ENCODE measurements around the gene EXOSC7.
"Not testable (repeated sequence)": the region's sequence is repeated elsewhere in the genome, so short reads cannot be mapped to it uniquely, and the experiment has no call there.

Gene EXOSC7

DNA sequence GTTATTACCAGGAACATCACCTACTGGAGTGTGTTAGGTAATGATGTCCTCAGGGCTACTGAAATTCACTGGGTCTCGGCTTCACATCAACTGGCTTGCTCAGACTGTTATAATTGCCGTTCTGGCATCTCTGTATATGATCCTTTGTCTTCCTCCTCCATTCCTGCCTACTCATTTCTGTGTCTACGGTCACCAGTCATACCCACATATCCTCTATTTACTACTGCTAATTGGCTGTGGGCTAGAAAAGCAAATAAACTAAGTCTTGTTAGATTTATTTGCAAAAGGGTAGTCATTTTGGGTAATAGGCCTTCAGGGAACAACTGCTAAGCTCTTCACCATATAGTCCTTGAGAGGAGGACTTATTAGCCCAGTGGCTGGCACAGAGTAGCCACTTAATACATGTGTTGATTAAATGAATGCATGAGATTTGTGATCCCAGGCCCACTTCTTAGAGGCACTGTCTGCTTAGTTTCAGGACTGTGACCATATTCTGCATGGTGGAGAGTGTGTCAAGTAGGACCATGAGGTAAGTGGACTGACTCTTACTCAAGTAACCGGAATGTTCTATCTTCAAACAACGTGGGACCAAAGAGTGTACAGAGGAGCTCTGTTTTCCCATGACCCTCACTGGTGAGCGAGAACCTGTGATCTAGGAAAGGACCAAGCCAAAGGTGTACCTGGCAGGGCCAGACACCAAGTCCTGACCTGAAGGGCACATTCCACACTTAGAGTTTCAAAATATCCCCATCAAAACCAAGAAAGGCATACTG, 13.2 kb upstream of the EXOSC7 start:
- no peak for FAIRE-seq

DNA sequence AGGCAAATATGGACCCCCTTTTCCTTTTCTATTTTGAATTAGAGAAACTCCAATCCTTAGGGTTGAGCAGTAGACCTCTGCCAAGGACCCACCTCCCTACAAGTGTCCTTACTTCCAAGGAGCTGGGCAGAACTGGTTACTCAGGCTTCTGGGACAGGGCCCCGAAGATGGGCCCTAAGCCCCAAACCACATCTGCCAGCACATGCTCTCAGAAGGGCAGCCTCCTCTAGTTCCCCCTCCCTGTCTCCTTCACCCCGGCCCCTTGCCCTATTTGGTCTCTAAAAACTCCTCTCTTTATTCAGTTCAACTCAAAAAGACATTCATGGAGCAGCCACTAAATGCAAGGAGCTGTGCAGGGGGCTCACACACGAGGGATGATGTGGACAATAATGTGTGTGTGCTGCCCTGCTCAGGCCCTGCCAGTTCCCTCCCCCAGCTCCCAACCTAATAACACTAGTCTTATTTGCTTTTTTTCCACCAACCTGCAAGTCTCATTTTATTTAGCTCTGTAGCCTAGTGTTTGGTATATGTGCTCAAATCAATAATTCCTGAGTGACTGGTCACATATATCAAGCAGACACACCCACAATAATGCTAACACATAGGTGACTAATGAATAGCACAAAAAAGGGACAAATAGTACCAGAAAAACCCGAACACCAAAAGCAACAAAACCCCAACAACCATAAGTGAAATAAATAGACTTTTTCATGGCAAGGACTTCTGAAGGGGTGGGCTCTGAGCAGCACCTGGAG, 12.3 kb upstream of the EXOSC7 start:
- FAIRE-seq: no peak

DNA sequence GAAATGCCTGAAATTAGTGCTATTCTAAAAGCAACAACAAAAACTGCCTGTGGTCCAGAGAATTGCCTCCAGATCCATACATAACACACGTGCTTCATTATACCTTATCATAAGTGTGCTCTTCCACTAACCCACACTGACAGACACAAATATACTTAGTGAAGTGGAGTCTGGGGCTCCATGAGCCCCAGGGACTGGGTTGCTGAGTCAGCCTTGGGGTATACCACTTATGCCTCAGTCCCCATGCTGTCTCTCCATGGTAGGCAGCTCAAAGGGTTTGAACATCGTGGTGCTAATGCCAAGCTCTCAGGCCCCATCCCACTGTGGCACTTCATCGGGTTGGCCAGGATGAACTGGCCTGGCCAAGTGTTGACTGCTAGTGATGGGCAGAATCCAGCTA, 10.9 kb upstream of the EXOSC7 start:
- no peak for FAIRE-seq

DNA sequence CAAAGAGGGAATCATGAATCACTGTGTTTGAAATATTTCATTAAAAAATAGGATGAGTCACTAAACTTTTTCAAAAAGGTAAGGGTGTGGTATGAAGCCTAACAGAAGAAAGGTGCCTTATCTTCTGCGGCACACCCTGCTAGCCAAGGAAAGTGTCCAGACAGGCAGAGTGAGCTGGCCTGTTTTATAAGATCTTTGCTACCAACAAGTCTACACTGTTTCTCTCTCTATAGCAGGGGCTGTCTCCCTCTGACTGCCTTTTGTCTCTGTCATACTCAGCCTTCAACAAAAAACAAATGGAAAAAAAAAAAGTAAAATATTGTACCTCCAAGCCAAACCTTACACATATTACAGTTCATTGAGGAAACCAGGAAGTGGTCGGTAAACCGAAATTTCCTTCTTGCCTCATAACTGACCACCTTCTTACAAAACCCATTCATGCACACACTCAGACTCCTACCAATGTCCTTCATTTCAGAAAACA, 9.2 kb upstream of the EXOSC7 start:
- no peak for FAIRE-seq

DNA sequence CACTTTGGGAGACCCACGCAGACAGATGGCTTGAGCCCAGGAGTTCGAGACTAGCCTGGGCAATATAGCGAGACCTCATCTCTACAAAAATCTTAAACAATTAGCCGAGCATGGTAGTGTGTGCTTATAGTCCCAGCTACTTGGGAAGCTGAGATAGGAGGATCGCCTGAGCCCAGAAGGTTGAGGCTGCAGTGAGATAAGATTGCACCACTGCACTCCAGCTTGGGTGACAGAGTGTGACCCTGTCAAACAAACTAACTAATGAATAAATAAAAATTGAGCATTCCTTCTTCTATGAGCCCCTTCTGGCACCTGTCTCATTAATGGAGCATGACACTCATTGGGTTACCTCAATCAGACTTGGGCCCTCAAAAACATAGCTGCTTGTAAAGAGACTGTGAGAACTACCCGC, 7.6 kb upstream of the EXOSC7 start:
- FAIRE-seq: no peak

DNA sequence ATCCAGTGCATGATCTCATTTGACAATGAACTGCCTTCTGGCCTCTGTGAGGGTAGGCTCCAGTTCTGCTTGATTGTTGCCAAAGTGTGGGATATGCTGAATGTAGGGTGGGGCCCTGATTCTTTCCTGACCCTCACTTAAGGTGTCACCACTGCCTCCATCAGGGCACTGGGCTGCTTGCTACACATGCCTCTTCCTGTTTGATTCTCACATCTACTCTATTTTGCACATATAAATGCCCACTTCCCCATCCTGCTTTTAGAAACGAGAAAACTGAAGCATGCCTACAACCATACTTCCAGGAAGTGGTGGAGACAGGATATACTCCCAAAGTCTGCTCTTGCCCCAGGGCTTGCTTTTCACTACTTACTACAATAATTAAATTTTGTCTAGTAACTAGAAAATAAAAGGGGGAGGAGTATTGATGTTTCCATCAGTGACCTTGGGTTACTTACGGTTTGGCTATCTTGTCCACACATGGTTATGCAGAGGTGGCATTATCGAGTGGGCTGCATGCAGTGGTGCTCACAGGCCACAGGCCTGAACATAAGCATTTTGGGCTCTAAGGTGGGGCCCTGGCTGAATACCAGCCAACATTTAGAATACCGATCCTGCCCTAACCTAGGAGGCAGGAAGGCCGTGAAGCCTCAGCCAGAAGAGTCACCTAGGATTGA, 6.8 kb upstream of the EXOSC7 start:
- FAIRE-seq: no peak

DNA sequence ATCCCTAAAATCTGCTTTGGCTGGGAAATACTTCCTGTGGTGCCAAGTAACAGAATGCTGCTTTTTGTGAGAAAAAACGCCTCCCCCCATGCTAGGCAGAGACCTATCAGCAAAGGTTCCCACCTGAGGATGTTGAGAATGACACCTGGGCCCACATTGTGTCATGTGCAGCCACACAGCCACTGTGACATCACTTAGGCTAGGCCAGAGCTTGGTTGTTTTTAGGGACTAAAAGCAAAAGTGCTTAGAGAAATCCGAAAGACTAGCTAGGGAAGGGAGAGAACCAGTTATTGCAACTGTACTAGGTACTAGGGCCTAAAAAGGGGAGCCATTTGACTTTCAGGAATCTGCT, 6.2 kb upstream of the EXOSC7 start:
- FAIRE-seq: no peak

DNA sequence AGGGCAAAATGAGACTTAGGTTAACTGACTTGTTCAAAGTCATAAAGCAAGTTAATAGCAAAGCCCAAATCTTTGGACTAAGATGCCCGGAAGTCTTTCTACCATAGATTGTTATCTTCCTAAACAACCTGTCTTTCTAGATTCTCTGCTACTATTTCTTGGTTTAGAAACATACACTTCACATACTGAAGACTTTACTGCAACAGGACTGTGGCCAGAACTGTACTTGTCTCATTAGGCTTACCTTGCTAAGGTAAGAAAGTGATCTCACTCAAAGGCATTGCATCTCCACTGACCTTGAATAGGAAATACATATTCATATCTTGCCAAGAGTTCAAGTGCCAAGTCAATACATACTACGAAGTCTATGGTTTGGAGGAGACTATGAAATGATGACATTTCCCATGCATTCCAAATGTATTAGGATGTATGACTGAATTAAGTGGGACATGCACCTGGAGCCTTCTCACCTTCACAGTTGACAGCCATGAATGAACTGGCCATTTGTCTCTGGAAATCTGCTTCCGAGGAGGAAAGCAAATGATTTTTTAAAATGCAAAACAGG, 5.0 kb upstream of the EXOSC7 start:
- FAIRE-seq: no peak

DNA sequence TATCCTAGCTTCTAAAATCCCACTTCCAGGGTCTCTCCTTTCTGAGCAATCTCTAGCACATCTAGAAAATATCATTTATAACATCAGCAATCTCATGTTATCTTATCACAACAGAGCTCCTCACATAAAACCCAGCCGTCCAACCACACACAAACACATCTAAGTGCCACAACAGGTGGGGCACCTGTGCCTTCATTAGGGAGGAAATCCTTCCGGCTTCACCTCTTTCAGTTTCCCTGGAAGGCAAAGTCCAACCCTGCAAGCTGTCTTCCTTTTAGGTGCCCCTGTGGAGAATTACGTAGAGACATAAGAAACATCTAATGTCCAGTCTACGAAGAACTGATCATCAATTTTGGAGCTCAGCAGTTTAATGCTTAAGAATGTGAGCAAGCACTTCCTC, 1.6 kb upstream of the EXOSC7 start:
- no peak for FAIRE-seq

DNA sequence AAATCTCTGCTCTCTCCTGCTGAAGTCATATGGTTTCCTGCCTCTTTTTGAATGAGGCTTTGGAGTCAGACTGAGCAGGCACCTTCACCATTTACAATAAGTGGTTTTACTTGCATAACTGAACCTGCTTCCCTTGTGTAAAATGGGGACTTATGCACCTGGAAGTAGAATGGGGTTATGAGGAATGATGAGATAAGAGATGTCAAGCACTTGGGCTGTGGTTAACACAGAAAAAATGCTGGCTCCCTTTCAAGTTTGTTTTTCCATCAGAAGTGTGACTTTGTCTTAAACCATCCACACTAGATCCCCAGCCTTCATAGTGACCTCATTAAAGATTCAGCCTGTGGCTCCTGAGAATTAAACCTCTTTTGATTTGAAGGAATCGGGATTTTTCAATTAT, 5.2 kb downstream of the EXOSC7 start:
- no peak for FAIRE-seq

DNA sequence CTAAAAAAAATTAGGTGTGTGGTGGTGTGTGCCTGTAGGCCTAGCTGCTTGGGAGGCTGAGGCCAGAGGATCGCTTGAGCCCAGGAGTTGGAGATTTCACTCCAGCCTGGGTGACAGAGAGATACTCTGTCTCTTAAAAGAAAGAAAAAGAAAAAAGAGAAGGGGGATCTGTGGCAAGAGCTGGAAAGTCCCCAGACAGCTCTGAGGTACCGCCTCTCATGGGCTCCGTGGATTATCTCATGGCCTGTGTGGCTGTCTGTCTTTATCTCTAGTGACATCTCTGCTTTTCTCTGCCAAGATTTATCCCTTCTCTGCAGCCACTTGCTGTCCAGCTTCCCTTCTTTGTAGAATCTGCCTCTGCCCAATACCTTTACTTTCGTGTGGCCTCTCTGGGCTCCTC, 5.7 kb downstream of the EXOSC7 start:
- no peak for FAIRE-seq

DNA sequence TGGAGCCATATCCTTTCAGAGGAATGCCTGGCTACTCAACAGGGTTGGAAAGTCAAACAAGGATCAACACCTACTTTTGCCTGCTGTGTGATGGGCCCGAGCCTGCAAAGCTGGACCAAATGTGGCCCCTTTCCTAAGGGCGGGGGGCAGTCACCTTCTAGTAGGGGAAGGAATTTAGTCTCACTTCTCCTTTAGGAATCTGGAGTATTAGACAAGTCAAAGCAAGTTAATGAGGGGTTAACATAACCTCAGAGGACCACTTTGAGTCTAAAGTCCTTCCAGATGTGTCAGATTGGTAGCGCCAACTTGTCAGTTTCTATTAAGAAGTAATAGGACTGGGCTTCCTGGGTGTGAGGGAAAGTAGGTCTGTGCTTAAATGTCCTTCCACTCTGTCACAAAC, 6.8 kb downstream of the EXOSC7 start:
- no peak for FAIRE-seq

DNA sequence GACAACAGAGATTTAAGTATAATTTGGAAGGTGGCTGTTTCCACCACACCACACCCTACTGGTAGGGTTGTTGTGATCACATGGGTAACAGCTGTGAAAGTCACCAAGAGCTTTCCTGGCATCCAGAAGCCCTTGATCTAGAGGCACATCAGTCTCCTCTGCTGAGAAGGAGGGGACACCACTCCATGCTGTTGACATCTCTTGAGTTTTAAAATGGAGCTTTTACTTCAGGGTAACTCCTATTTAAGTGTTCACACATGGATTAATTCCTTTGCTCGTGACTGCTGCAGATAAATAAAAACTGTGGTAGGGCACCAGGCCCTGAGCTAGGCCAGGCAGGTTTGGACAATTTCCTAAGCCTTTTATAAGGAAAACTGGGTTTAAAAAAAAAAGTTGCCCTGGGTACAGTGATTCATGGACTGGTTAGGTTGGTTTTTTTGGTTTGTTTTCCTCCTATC, 7.5 kb downstream of the EXOSC7 start:
- FAIRE-seq: no peak

DNA sequence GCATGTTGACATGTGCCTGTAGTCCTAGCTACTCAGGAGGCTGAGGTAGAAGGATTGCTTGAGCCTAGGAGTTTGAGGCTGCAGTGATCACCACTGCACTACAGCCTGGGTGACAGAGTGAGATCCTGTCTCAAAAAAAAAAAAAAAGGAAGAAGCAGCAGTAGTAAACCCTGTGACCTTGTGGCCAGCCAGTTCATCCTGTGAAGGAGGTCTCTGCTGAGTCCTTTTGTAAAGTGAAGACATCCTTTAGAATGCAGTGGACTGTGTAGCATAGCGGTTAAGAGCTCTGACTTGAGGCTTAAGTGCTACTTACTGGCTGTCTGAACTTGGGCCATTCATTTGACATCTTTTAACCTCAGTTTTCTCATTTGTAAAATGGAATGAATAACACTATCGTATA, 8.3 kb downstream of the EXOSC7 start:
- no peak for FAIRE-seq

DNA sequence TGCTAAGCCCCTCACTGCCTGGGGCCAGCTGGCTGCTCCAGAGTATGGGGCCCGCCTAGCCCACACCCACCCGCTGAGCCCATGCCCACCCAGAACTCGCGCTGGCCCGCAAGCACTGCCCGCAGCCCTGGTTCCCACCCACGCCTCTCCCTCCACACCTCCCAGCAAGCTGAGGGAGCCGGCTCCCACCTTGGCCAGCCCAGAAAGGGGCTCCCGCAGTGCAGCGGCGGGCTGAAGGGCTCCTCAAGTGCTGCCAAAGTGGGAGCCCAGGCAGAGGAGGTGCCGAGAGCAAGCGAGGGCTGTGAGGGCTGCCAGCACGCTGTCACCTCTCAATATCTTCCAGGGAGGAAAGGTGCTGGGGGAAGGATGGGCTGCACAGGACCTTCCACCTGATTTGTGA, 10.3 kb downstream of the EXOSC7 start:
- FAIRE-seq: not testable (repeated sequence)

DNA sequence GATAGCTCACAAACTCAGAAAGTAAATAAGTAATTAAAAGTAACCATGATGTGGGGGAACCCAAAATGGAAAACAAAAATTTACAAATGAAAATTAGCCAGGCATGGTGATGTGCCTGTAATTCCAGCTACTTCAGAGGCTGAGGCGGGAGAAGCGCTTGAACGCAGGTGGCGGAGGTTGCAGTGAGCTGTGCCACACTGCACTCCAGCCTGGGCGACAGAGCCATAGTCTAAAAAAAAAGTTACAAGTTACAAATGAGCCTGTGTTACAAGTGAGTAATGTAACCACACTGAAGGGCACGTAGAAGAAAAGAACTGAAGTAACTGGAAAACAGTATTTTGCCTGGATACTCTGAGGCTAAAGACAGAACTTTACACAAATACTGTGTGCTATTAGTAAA, 11.3 kb downstream of the EXOSC7 start:
- no peak for FAIRE-seq

DNA sequence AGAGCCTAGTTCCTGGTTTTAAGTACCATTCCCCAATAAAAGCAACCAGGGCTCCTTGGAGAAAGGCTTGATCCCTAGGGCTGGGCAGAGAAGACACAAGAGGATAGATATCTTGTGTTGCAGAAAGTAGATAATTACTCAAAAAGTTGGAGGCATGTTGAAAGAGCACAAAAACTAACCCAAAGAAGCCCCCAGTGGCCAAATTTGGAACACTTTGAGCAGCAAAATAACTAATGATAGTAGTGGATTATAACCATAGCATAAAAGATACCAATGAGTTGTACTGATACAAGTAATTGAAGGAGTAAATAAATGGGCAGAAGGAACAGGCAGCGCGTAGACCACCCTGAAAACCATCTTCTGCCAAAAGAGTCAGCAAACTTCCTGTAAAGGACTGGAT, 12.0 kb downstream of the EXOSC7 start:
- FAIRE-seq: no peak

DNA sequence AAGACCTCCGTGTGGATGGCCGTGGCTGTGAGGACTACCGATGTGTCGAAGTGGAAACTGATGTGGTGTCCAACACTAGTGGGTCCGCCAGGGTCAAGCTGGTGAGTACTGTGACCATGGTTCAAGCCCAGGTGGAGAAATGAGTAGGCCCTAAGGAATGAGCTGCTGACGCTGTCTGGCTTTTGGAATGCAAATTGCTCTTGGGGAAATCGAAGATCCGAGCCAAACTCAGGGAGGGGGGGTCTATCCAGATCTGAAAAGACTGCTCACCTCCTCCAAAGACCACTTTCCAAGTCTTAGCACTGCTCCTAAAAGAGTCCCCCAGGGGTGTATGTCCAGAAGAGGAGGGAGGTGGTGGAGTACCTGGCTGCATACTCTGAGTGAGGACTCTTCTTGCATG, 13.1 kb downstream of the EXOSC7 start:
- no peak for FAIRE-seq

DNA sequence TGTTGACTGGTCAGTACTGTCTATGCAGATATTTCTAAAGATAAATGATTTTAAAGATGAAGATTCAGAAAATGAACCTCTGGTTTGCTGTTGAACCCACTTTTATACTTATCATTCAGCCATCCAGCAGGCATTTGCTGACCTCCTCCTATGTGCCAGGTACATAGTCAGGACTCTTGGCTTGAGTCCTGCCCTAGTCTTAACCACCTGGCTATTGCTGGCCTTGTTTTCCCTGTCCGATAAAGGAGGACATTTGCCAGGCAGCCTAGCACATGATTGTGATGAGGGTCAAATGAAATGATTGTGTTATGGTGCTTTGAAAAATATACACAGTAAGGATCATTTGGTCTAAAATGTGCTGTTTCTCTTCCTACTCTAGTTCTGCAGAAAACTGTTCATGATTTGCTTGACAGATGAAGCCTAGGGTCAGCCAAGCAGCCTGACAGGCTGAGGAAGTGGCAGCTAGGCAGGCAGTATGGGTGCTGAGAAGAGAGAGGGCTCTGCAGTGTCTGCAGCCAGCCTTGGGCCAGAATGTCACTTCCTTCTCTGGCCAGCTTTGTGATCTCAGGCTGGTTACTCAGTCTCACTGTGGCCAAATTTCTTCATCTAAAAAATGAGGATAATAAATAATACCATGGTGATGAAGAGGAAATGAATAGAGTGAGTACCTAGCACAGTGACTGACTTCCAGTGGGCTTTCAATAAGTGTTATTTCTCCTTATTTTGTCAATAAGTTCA, 13.8 kb downstream of the EXOSC7 start:
- no peak for FAIRE-seq

DNA sequence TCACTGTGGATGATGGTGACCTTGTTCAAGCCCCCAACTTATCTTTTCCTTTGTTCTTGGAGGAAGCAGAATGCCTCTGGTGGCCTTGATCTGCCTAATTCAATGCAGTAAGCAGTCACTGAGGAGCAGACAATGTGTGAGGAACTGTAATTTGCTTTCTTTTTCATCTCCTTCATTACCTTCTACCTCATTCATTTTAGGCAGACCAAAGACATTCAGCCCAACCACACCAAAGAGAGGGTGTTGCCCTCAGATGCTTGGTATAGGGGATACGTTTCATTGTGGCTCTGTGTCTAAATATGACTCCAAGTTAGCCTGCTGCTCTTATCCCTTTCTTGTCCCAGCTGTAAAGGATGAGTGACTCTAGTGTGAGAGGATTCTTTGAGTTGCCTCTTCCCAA, 15.3 kb downstream of the EXOSC7 start:
- no peak for FAIRE-seq

DNA sequence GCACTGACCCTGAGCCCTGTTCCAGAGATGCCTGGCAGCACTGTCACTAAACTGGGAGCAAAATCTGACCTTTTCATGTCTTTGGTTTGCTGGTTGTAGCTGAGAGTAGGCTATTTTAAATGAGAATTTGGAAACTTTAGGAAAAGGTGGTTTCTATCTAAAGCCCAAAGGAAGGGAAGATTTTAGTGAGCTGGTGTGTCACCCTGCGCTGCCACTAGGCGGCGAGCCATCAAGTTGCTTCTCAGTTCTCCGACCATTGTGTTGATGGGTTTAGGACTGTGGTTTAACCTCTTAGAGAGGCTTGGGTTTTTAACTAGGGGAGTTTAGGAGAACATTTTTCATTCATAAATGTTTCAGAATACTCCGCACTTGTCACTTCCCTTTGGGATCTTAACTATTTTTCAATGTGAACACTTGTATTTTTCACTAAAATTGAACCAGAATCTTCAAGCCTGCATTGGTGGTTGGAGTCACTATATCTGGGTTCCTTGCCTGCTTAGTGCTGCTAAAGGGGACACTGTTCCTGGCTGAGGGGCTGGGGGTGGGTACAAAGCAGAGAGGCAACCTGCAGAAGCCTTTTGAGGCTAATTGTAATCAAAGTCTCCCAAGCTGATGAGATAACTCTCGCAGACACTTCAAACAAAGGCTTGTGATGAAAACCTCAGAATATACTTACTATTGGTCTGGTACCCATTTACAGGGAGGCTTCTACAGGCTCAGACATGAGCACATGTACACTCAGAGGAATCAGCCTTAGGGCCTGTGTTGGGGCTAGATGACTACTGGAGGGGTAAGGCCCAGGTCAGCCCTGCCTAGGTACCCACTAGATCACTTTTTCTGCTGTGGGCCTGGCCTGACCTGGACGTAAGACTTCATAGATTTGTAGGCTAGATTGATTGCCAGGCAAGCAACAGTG, 16.8 kb downstream of the EXOSC7 start:
- peak; percentile 6 for FAIRE-seq
